Glutamatergic neuron (in vitro differentiated cells): ENCODE measurements around the gene CLNS1A. TPM values are rescaled to one million over a fixed set of nuclear protein-coding genes. Genes with fewer than 3 reads are reported as not detected.

Experiments used
- DNase-seq: peaks from one replicate; pipeline ENCODE4 v3.0.0; 2022
- H3K27ac Mint-ChIP-seq: one replicate; pipeline ENCODE4 v1.8.0; 2020; ENCODE audit warnings: mild to moderate bottlenecking, mixed read lengths, inconsistent platforms; ENCODE audit not compliant: unreplicated experiment
- H3K27me3 Mint-ChIP-seq: one replicate; pipeline ENCODE4 v1.8.0; 2020; ENCODE audit warnings: mild to moderate bottlenecking, moderate library complexity, mixed read lengths, inconsistent platforms; ENCODE audit not compliant: unreplicated experiment
- H3K36me3 Mint-ChIP-seq: one replicate; pipeline ENCODE4 v1.8.0; 2020; ENCODE audit warnings: mild to moderate bottlenecking, mixed read lengths, inconsistent platforms; ENCODE audit not compliant: unreplicated experiment
- H3K4me1 Mint-ChIP-seq: one replicate; pipeline ENCODE4 v1.8.0; 2020; ENCODE audit warnings: mild to moderate bottlenecking, low read depth, mixed read lengths, inconsistent platforms; ENCODE audit not compliant: unreplicated experiment
- H3K4me3 Mint-ChIP-seq: one replicate; pipeline ENCODE4 v1.8.0; 2020; ENCODE audit warnings: mild to moderate bottlenecking, mixed read lengths, inconsistent platforms; ENCODE audit not compliant: unreplicated experiment
- H3K9me3 Mint-ChIP-seq: one replicate; pipeline ENCODE4 v1.8.0; 2020; ENCODE audit warnings: mild to moderate bottlenecking, moderate library complexity, mixed read lengths, inconsistent platforms; ENCODE audit not compliant: unreplicated experiment
- CTCF ChIP-seq: fragments of 200-600 bp; sonication (generic); IDR thresholded peaks from one replicate; pipeline ENCODE4 v1.5.0; 2021; ENCODE audit not compliant: partially characterized antibody, unreplicated experiment
- total RNA-seq: library from RNA; stranded (reverse); fragmentation: NEBNext Ultra II Directional; extraction: Animal tissue kit (Norgen Biotek cat#: 25700); gene quantifications from one replicate; pipeline ENCODE4 v1.2.1, GENCODE V29; 2021; ENCODE audit not compliant: unreplicated experiment

CLNS1A gene
- total RNA-seq, 1 donor from 2014 or later = 75.5 TPM

- no peaks in the 10 kb centered on the region for H3K9me3 Mint-ChIP-seq
- H3K27ac Mint-ChIP-seq = no peak overlapping the region
- H3K27me3 Mint-ChIP-seq = peaks cover 2% of the 10 kb centered on the region
- no peak for DNase-seq
- peak; percentile 80 for TF ChIP-seq CTCF
- no peaks in the 10 kb centered on the region for H3K4me1 Mint-ChIP-seq
- H3K4me3 Mint-ChIP-seq = no peak overlapping the region
- no peaks in the 10 kb centered on the region for H3K36me3 Mint-ChIP-seq
Measured at GRCh38 chr11:77619576-77620198, 17.9 kb downstream of the CLNS1A start.

GRCh38 chr11:77617892-77618291, 19.7 kb downstream of the CLNS1A start:
- Mint-ChIP-seq H3K9me3 (peaks cover 1% of the 10 kb centered on the region), H3K4me3 (no peak overlapping the region), H3K36me3 (no peaks in the 10 kb centered on the region)

GRCh38 chr11:77611921-77612320, 25.7 kb downstream of the CLNS1A start:
- Mint-ChIP-seq H3K36me3 (no peaks in the 10 kb centered on the region), H3K4me1 (no peaks in the 10 kb centered on the region), H3K9me3 (peaks cover 2% of the 10 kb centered on the region), H3K4me3 (no peak overlapping the region), H3K27ac (no peak overlapping the region), H3K27me3 (peaks cover 1% of the 10 kb centered on the region)
- no peak for DNase-seq
- TF ChIP-seq CTCF = no peak

More at GRCh38 chr11:77617892-77618291, 19.7 kb downstream of the CLNS1A start:
- DNase-seq = no peak
- Mint-ChIP-seq H3K27me3 (no peaks in the 10 kb centered on the region), H3K27ac (no peak overlapping the region), H3K4me1 (no peaks in the 10 kb centered on the region)
- TF ChIP-seq CTCF = no peak

GRCh38 chr11:77609234-77609633, 28.4 kb downstream of the CLNS1A start:
- H3K27ac Mint-ChIP-seq = no peak overlapping the region
- no peaks in the 10 kb centered on the region for H3K36me3 Mint-ChIP-seq
- H3K9me3 Mint-ChIP-seq = peaks cover 2% of the 10 kb centered on the region
- H3K4me3 Mint-ChIP-seq = no peak overlapping the region
- TF ChIP-seq CTCF = no peak
- no peak for DNase-seq
- H3K4me1 Mint-ChIP-seq = no peaks in the 10 kb centered on the region
- H3K27me3 Mint-ChIP-seq = peaks cover 1% of the 10 kb centered on the region

GRCh38 chr11:77604281-77604680, 33.3 kb downstream of the CLNS1A start:
- Mint-ChIP-seq H3K4me1 (no peaks in the 10 kb centered on the region), H3K36me3 (no peaks in the 10 kb centered on the region), H3K27me3 (no peaks in the 10 kb centered on the region), H3K9me3 (no peaks in the 10 kb centered on the region), H3K27ac (no peak overlapping the region), H3K4me3 (no peak overlapping the region)
- no peak for DNase-seq
- TF ChIP-seq CTCF = no peak
